K562 (cell line): ENCODE measurements around the gene TMEM217. TPM values are rescaled to one million over a fixed set of nuclear protein-coding genes. Genes with fewer than 3 reads are reported as not detected.

Source experiments
- BACH1 ChIP-seq: fragments of 200-800 bp; sonication (Bioruptor generic); IDR thresholded peaks from 2 replicates; pipeline ENCODE4 v1.6.1; 2016; ENCODE audit warnings: missing genetic modification characterization, missing compliant biosample characterization
- CREB1 ChIP-seq, 2 experiments: sonication (generic) in 1 of 2; formaldehyde crosslinking in 1 of 2; IDR thresholded peaks; 2 replicates each; pipeline versions ENCODE4 v1.6.1 to v1.8.0; 2012 to 2022; ENCODE audit warnings: inconsistent platforms in 1 of 2, mild to moderate bottlenecking in 1 of 2, missing genetic modification reagents in 1 of 2, moderate library complexity in 1 of 2
- CTBP1 ChIP-seq: fragments of 450-650 bp; IDR thresholded peaks from 2 replicates; pipeline ENCODE4 v1.6.1; 2016; ENCODE audit warnings: borderline replicate concordance
- DIDO1 ChIP-seq: fragments of 450-650 bp; IDR thresholded peaks from 2 replicates; pipeline ENCODE4 v1.6.1; 2016; ENCODE audit warnings: low read depth, missing biosample characterization, missing genetic modification characterization
- FOXA3 ChIP-seq, 2 experiments: fragments of 450-650 bp in 1 of 2; sonication (generic) in 1 of 2; formaldehyde crosslinking; IDR thresholded peaks in 1 of 2; conservative IDR thresholded peaks in 1 of 2; 2 replicates each; pipeline versions ENCODE4 v1.4.0 to v1.8.0; 2020 to 2022; ENCODE audit warnings: mild to moderate bottlenecking in 2 of 2, missing genetic modification reagents in 1 of 2
- HDAC3 ChIP-seq: fragments of 450-650 bp; IDR thresholded peaks from 2 replicates; pipeline ENCODE4 v1.6.1; 2018; ENCODE audit warnings: borderline replicate concordance, mild to moderate bottlenecking, moderate library complexity; ENCODE audit not compliant: partially characterized antibody
- MAFG ChIP-seq: fragments of 450-650 bp; conservative IDR thresholded peaks from 2 replicates; pipeline ENCODE4 v1.6.1; 2016; ENCODE audit warnings: missing genetic modification characterization, missing compliant biosample characterization
- MCM2 ChIP-seq: fragments of 450-650 bp; IDR thresholded peaks from 2 replicates; pipeline ENCODE4 v1.6.1; 2017; ENCODE audit warnings: low read depth, mild to moderate bottlenecking
- NEUROD1 ChIP-seq: fragments of 150-350 bp; IDR thresholded peaks from 2 replicates; pipeline ENCODE4 v1.6.1; 2014; ENCODE audit warnings: borderline replicate concordance, low read length, low read depth; ENCODE audit not compliant: partially characterized antibody
- PHB2 ChIP-seq: fragments of 450-650 bp; IDR thresholded peaks from 2 replicates; pipeline ENCODE4 v1.6.1; 2017; ENCODE audit warnings: low read depth
- PHF20 ChIP-seq: fragments of 450-650 bp; IDR thresholded peaks from 2 replicates; pipeline ENCODE4 v1.6.1; 2018; ENCODE audit not compliant: partially characterized antibody
- PHTF2 ChIP-seq: fragments of 250-450 bp; sonication (Bioruptor Pico); IDR thresholded peaks from 2 replicates; pipeline ENCODE4 v1.5.0; 2021; ENCODE audit warnings: mild to moderate bottlenecking
- PTTG1 ChIP-seq: fragments of 450-650 bp; IDR thresholded peaks from 2 replicates; pipeline ENCODE4 v1.6.1; 2016; ENCODE audit warnings: low read depth, mild to moderate bottlenecking, missing genetic modification characterization, missing compliant biosample characterization
- RCOR1 ChIP-seq, 2 experiments: IDR thresholded peaks; 2 replicates each; pipeline ENCODE4 v1.6.1; 2012; ENCODE audit warnings: low read depth in 2 of 2, low read length in 2 of 2, borderline replicate concordance in 1 of 2, improper control_type of control experiment in 1 of 2
- STAT5A ChIP-seq: IDR thresholded peaks from 2 replicates; pipeline ENCODE4 v1.6.1; 2012; ENCODE audit warnings: low read length, inconsistent platforms, borderline replicate concordance
- TAF1 ChIP-seq: IDR thresholded peaks from 2 replicates; pipeline ENCODE4 v1.6.1; 2011; ENCODE audit warnings: mild to moderate bottlenecking, low read length, moderate library complexity; ENCODE audit not compliant: insufficient read depth, control insufficient read depth, severe bottlenecking; ENCODE audit errors: extremely low read depth
- TOE1 ChIP-seq, 2 experiments: fragments of 450-650 bp in 1 of 2; sonication (generic) in 1 of 2; formaldehyde crosslinking in 1 of 2; IDR thresholded peaks; 2 replicates each; pipeline versions ENCODE4 v1.7.1 to v1.8.0; 2016 to 2022; ENCODE audit warnings: borderline replicate concordance in 2 of 2, mild to moderate bottlenecking in 2 of 2, antibody characterized with exemption in 1 of 2, inconsistent platforms in 1 of 2, low read depth in 1 of 2, missing genetic modification reagents in 1 of 2, moderate library complexity in 1 of 2
- ZKSCAN1 ChIP-seq: fragments of 150-350 bp; IDR thresholded peaks from 2 replicates; pipeline ENCODE4 v1.6.1; 2016; ENCODE audit warnings: low read depth, low read length
- ZKSCAN3 ChIP-seq: fragments of 250-450 bp; sonication (Bioruptor Pico); IDR thresholded peaks from 2 replicates; pipeline ENCODE4 v1.4.0; 2020
- ZKSCAN8 ChIP-seq: fragments of 200-800 bp; sonication (Bioruptor generic); IDR thresholded peaks from 2 replicates; pipeline ENCODE4 v1.6.1; 2016; ENCODE audit warnings: missing genetic modification characterization, missing compliant biosample characterization
- ZNF696 ChIP-seq: fragments of 250-450 bp; sonication (Bioruptor Pico); conservative IDR thresholded peaks from 2 replicates; pipeline ENCODE4 v1.4.0; 2020; ENCODE audit warnings: mild to moderate bottlenecking, moderate library complexity
- ZZZ3 ChIP-seq: fragments of 450-650 bp; IDR thresholded peaks from 2 replicates; pipeline ENCODE4 v1.6.1; 2016; ENCODE audit warnings: antibody characterized with exemption, mild to moderate bottlenecking, moderate library complexity
- polyA plus RNA-seq, 8 experiments: library from polyadenylated mRNA; depleted of rRNA in 4 of 8; stranded (reverse) in 5 of 8; unstranded in 3 of 8; fragments of >200 nt; fragmentation: Nextera tagmentation in 2 of 8; fragmentation: Illumina TruSeq in 1 of 8; extraction: Ambion mirVana in 2 of 8; extraction: Trizol in 1 of 8; gene quantifications; 2 replicates each; pipeline versions ENCODE4 v1.2.1 to v1.2.3, GENCODE V29; 2011 to 2014; ENCODE audit warnings: inconsistent platforms in 1 of 8, missing spikeins in 1 of 8
- total RNA-seq, 7 experiments: library from RNA; depleted of rRNA in 6 of 7; stranded (reverse); fragments of >200 nt in 6 of 7; fragmentation: Illumina TruSeq in 2 of 7; extraction: Trizol in 2 of 7; gene quantifications; 2 replicates each; pipeline versions ENCODE4 v1.2.1 to v1.2.3, GENCODE V29; 2011 to 2021; ENCODE audit warnings: low replicate concordance in 1 of 7
- TF ChIP-seq, protein P1 (sequence below): fragments of 450-650 bp; IDR thresholded peaks from 2 replicates; pipeline ENCODE4 v1.6.1; 2016; ENCODE audit warnings: missing biosample characterization, missing genetic modification characterization
- TF ChIP-seq, protein P2 (sequence below): sonication (generic); formaldehyde crosslinking; IDR thresholded peaks from 2 replicates; pipeline ENCODE4 v1.8.1; 2023; ENCODE audit warnings: mild to moderate bottlenecking, missing genetic modification reagents
- TF ChIP-seq, protein P3 (sequence below): sonication (generic); formaldehyde crosslinking; IDR thresholded peaks from 2 replicates; pipeline ENCODE4 v1.9.0; 2022; ENCODE audit warnings: mild to moderate bottlenecking, missing genetic modification reagents

Gene TMEM217
- total and polyA plus RNA-seq, 9 of the 15 experiments (the other 6 are each of a cell fraction or from before 2014, with no cell fraction given), result 1.3 to 8.0 (median 1.9) TPM

DNA sequence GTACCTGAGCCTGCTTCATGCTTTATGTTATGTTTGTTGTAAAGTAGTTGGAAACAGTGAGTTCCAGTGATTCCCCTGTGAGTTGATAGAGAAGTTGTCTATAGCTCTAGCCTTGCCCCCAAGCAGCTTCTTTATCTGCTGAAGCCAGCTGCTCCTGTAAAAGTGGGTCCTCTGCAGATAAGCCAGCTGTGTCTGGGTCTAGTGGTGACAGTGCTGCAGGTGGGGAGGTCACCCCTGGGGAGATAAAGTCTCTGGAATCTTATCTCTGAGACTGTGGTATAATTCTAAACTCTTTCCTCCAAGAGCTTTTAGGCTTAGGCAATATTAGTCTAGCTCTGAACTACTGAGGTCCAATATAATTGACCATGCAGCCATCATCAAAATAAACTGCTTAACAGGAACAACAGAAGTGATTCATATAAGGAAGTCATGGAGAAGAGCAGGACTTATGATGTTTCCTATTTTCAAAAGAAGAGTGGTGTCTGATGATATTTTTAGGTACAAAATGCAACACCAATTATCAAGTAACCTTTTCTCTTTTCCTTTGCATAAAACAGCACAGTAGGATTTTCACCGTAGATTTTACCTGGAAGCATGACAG is 44.2 kb upstream of the TMEM217 start (continued):
- TF ChIP-seq NEUROD1, result peak; percentile 95
- peak; percentile 56 for TF ChIP-seq MAFG
- TF ChIP-seq TOE1 (IDR thresholded peaks at IDR 0.05; ENCODE audit: borderline replicate concordance), result peak; percentile 77; the same call in 1 of the 2 replicates
- no peak for TF ChIP-seq TOE1 (CRISPR knock-in tag; IDR thresholded peaks at IDR 0.05; ENCODE audit: borderline replicate concordance, low read depth)
- no peak for TF ChIP-seq ZKSCAN3 (CRISPR knock-in tag)
- TF ChIP-seq, protein P1, sequence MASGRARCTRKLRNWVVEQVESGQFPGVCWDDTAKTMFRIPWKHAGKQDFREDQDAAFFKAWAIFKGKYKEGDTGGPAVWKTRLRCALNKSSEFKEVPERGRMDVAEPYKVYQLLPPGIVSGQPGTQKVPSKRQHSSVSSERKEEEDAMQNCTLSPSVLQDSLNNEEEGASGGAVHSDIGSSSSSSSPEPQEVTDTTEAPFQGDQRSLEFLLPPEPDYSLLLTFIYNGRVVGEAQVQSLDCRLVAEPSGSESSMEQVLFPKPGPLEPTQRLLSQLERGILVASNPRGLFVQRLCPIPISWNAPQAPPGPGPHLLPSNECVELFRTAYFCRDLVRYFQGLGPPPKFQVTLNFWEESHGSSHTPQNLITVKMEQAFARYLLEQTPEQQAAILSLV (tag), result peak; percentile 39; the same call in 1 of the 2 replicates
- TF ChIP-seq TAF1, result peak; percentile 58
- TF ChIP-seq MCM2, result no peak
- TF ChIP-seq STAT5A, result peak; percentile 98
- TF ChIP-seq CREB1 (IDR thresholded peaks at IDR 0.05), result peak; percentile 83
- no peak for TF ChIP-seq CREB1 (CRISPR knock-in tag; IDR thresholded peaks at IDR 0.05)
- TF ChIP-seq ZKSCAN8 (CRISPR knock-in tag), result peak; percentile 94
- TF ChIP-seq PTTG1 (tag), result peak; percentile 45; the same call in 1 of the 2 replicates
- TF ChIP-seq, protein P2, sequence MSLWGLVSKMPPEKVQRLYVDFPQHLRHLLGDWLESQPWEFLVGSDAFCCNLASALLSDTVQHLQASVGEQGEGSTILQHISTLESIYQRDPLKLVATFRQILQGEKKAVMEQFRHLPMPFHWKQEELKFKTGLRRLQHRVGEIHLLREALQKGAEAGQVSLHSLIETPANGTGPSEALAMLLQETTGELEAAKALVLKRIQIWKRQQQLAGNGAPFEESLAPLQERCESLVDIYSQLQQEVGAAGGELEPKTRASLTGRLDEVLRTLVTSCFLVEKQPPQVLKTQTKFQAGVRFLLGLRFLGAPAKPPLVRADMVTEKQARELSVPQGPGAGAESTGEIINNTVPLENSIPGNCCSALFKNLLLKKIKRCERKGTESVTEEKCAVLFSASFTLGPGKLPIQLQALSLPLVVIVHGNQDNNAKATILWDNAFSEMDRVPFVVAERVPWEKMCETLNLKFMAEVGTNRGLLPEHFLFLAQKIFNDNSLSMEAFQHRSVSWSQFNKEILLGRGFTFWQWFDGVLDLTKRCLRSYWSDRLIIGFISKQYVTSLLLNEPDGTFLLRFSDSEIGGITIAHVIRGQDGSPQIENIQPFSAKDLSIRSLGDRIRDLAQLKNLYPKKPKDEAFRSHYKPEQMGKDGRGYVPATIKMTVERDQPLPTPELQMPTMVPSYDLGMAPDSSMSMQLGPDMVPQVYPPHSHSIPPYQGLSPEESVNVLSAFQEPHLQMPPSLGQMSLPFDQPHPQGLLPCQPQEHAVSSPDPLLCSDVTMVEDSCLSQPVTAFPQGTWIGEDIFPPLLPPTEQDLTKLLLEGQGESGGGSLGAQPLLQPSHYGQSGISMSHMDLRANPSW (CRISPR knock-in tag), result no peak
- TF ChIP-seq, protein P3, sequence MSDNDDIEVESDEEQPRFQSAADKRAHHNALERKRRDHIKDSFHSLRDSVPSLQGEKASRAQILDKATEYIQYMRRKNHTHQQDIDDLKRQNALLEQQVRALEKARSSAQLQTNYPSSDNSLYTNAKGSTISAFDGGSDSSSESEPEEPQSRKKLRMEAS, result no peak
- TF ChIP-seq ZNF696 (CRISPR knock-in tag), result 0 out of 2 replicates have a peak, but pooled peaks have one; percentile 48
- TF ChIP-seq ZKSCAN1, result peak; percentile 77; the same call in 1 of the 2 replicates
- no peak for TF ChIP-seq PHF20
- peak; percentile 79; the same call in 1 of the 2 replicates for TF ChIP-seq PHTF2 (CRISPR knock-in tag)
- TF ChIP-seq RCOR1 (IDR thresholded peaks at IDR 0.05; ENCODE audit: borderline replicate concordance in 1 of 2, low read depth in 2 of 2, low read length in 2 of 2), result peak; percentile 93 to 100
- TF ChIP-seq PHB2, result peak; percentile 98
- TF ChIP-seq BACH1 (tag), result peak; percentile 83
- peak; percentile 68; the same call in 1 of the 2 replicates for TF ChIP-seq DIDO1 (tag)
- TF ChIP-seq CTBP1, result peak; percentile 99
- peak in 1 of 2 experiments; percentile 71; a peak in 2 of 4 replicates for TF ChIP-seq FOXA3 (CRISPR knock-in tag; conservative IDR thresholded peaks at IDR 0.05 in 1 of 2, IDR thresholded peaks at IDR 0.05 in 1 of 2)
- peak; percentile 99 for TF ChIP-seq HDAC3
- 0 out of 2 replicates have a peak, but pooled peaks have one; percentile 13 for TF ChIP-seq ZZZ3
